Measurements from ENCODE around the gene TBATA.
"Not testable (repeated sequence)": the region's sequence is repeated elsewhere in the genome, so short reads cannot be mapped to it uniquely, and the experiment has no call there.

TBATA gene

DNA sequence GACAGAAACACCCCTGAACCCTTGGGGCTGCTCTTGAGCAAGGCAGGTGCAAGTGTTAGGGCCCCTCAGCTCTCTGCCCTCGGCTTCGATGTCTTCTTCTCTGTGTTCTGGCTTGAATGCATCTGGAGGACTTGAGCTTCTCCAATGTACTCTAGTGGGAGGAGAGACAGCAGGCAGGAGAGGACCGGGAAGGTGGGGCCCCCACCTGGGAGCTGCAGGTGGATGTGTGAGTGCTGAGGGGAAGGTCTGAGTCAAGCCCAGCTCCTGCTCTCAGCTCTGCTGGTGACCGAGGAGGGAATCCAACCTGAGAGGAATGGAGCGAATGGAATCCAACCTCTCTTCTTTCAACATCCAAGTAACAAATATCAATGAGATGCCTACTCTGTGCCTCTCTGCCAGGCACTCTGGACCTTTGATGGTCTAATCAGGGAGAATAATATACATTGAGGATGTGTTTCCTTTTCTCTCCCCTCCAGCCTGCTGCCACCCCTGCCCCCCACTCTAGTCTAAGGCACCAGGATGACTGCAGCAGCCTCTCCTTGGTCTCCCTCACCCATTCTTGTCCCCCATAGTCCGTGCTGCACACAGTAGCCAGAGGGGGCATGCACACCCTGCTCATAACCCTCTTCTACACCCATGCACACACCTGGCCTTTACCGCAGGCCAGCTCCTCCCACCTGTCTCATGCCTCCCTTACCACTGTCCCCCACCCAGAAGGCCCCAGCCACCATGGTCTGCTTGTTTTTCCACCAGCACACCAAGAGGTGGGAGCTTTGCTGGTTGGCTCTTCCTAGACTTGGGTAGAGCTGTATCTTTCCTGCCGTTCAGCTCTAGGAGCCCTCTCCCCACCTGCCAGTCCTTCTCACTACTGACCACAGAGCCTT is 13.6 kb downstream of the TBATA start:
- DNase-seq (ENCODE audit: low read depth), result no peak
- TF ChIP-seq CTCF (IDR thresholded peaks at IDR 0.05; ENCODE audit: insufficient read depth, low read depth, low read length, missing control alignments), result no peak
- no peak overlapping the region for H3K4me3 ChIP-seq (ENCODE audit: low read length)

DNA sequence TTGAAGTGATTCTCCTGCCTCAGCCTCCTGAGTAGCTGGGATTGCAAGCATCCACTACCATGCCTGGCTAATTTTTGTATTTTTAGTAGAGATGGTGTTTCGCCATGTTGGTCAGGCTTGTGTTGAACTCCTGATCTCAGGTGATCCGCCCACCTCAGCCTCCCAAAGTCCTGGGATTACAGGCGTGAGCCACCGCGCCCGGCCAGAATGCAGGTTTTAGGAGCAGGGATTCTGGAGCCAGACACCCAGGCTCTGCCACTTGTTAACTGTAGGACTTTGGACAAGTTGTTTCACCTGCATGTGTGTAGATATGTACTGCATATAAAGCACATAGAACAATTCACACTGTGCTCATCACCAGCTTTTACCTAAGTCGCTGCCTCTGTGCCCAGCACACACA is 14.7 kb downstream of the TBATA start:
- DNase-seq (ENCODE audit: low read depth); H3K4me3 ChIP-seq (ENCODE audit: low read length): not testable (repeated sequence)

DNA sequence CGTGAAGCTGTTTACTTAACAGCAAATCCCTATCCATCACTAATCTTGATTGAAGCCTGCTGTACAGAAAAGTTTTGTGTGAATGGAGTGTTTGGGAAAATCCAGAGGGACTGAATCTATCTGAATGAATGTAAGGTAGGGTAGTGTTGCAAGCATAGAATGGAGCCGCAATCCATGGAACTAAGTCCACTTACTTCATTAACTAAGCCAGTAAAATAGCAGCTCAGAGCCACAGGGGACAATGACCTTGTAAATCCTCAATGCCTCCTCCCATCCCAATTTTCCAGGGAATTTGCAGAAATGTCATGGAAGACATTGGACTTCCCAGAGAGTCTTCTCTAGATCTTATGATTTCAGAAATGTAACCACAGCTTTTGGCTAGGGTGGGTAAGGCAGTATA is 15.2 kb downstream of the TBATA start:
- no peak for TF ChIP-seq CTCF (IDR thresholded peaks at IDR 0.05; ENCODE audit: insufficient read depth, low read depth, low read length, missing control alignments)
- no peak for DNase-seq (ENCODE audit: low read depth)
- no peak overlapping the region for H3K4me3 ChIP-seq (ENCODE audit: low read length)

- no peak for DNase-seq (ENCODE audit: low read depth)
- TF ChIP-seq CTCF (IDR thresholded peaks at IDR 0.05; ENCODE audit: insufficient read depth, low read depth, low read length, missing control alignments), result no peak
- H3K4me3 ChIP-seq (ENCODE audit: low read length), result no peak overlapping the region
These were observed 16.1 kb downstream of the TBATA start for GRCh38 chr10:70769121-70769520.

- H3K4me3 ChIP-seq (ENCODE audit: low read length); DNase-seq (ENCODE audit: low read depth): not testable (repeated sequence)
These were observed 17.0 kb downstream of the TBATA start for GRCh38 chr10:70768026-70768685.

DNA sequence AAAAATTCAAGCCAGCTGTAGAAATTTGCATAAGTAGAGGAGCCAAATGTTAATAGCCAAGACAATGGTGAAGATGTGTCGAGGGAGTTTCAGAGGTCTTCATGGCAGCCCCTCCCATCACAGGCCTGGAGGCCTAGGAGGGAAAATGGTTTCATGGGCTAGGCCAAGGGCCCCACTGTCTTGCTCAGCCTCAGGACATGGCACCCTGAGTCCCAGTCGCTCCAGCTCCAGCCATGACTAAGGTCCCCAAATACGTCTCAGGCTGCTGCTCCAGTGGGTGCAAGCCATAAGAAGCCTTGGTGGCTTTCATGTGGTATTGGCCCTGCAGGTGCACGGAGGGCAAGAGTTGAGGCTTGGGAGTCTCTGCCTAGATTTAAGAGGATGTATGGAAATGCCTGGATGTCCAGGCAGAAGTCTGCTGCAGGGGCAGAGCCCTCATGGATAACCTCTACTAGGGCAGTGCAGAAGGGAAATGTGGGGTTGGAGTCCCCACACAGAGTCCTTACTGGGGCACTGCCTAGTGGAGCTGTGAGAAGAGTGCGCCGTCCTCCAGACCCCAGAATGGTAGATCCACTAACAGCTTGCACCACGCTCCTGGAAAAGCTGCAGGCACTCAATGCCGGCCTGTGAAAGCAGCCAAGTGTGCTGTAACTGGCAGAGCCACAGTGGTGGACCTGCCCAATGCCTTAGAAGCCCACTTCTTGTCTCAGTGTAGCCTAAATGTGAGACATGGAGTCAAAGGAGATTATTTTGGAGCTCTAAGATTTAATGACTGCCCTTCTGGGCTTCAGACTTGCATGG is 19.2 kb downstream of the TBATA start:
- no peak overlapping the region for H3K4me3 ChIP-seq (ENCODE audit: low read length)
- no peak for DNase-seq (ENCODE audit: low read depth)
- no peak for TF ChIP-seq CTCF (IDR thresholded peaks at IDR 0.05; ENCODE audit: insufficient read depth, low read depth, low read length, missing control alignments)

DNA sequence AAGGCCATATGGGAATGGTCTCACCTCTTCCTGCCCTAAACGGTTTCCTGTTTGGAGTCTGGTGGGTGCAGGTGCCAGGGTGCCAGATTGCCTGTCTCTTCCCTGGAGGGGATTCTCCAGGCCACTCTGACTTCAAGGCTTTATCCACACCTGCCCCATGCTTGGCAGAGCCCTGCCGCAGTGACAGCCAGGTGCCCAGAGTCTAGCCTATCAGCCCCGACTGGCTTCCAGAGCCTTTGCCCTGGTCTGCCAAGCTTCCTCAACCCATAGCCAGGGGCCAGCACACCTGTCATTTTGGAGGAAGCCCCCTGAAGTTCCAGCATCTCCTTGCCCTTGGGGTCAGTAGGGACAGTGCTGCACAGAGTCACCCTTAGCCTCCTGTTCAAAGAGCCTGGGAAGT is 21.6 kb downstream of the TBATA start:
- DNase-seq (ENCODE audit: low read depth), result no peak
- no peak for TF ChIP-seq CTCF (IDR thresholded peaks at IDR 0.05; ENCODE audit: insufficient read depth, low read depth, low read length, missing control alignments)
- H3K4me3 ChIP-seq (ENCODE audit: low read length), result no peak overlapping the region

All from epithelial cell of esophagus (primary cell).